ENCODE measurements around the gene XYLB.

DNA sequence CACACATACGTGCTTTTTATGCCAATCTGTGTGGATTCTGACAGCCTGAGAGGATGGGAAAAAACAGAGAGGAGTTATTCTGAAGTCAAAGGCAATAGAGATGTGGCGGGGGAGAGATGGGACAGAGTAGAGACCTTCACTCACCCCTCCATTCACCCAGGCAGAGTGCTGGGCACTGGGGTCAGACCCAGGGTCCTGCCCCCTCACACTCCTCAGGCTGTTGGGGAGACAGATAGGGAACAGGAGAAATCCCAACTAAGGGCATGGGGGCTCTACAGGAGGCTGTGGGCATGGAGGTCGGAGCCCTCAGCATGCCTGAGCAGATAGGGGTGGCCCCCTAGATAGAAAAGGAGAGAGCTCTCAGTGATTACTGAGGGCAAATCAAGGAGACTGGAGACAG is 34.2 kb upstream of the XYLB start:
- TF ChIP-seq, protein P1, sequence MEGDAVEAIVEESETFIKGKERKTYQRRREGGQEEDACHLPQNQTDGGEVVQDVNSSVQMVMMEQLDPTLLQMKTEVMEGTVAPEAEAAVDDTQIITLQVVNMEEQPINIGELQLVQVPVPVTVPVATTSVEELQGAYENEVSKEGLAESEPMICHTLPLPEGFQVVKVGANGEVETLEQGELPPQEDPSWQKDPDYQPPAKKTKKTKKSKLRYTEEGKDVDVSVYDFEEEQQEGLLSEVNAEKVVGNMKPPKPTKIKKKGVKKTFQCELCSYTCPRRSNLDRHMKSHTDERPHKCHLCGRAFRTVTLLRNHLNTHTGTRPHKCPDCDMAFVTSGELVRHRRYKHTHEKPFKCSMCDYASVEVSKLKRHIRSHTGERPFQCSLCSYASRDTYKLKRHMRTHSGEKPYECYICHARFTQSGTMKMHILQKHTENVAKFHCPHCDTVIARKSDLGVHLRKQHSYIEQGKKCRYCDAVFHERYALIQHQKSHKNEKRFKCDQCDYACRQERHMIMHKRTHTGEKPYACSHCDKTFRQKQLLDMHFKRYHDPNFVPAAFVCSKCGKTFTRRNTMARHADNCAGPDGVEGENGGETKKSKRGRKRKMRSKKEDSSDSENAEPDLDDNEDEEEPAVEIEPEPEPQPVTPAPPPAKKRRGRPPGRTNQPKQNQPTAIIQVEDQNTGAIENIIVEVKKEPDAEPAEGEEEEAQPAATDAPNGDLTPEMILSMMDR (IDR thresholded peaks at IDR 0.05), result no peak
- TF ChIP-seq EZH2 (IDR thresholded peaks at IDR 0.05), result no peak
- TF ChIP-seq EZH2phosphoT487 (IDR thresholded peaks at IDR 0.05), result no peak

All from neural progenitor cell (in vitro differentiated cells).